ENCODE data around the gene CYB5R4. TPM values are rescaled to one million over a fixed set of nuclear protein-coding genes. Genes with fewer than 3 reads are reported as not detected.

Gene CYB5R4
- total and polyA plus RNA-seq, 10 of the 15 experiments (the other 5 are each of a cell fraction or from before 2014, with no cell fraction given) = 13.4 to 61.1 (median 27.5) TPM

GRCh38 chr6:83870649-83871048, 11.2 kb downstream of the CYB5R4 start:
- H3K79me2 ChIP-seq (ENCODE audit: control insufficient read depth, insufficient read depth, low read length) = no peaks in the 10 kb centered on the region; the same call in none of the 2 replicates
- POLR2A ChIA-PET = interaction anchor here (0.7 to 1.4 kb wide), 2 partner anchors 11 to 155 kb away, joined by 4 to 6 read pairs; partner anchors contain the start of gene CYB5R4
- TF ChIP-seq CUX1 (IDR thresholded peaks at IDR 0.05; ENCODE audit: insufficient replicate concordance, low read depth, low read length) (no peak), TBL1XR1 (IDR thresholded peaks at IDR 0.05; ENCODE audit: low read depth, low read length) (no peak), USF2 (IDR thresholded peaks at IDR 0.05; ENCODE audit: borderline replicate concordance, low read depth, low read length) (no peak), NR2C2 (IDR thresholded peaks at IDR 0.05; ENCODE audit: borderline replicate concordance, control insufficient read depth, insufficient read length, low read depth) (no peak), E2F4 (IDR thresholded peaks at IDR 0.05; ENCODE audit: low read depth, low read length) (no peak), MEF2B (IDR thresholded peaks at IDR 0.05; ENCODE audit: partially characterized antibody, poor library complexity, severe bottlenecking) (no peak), KDM1A (IDR thresholded peaks at IDR 0.05; ENCODE audit: borderline replicate concordance) (no peak), PRDM15 (CRISPR knock-in tag; IDR thresholded peaks at IDR 0.05) (no peak)

More at GRCh38 chr6:83870649-83871048, 11.2 kb downstream of the CYB5R4 start:
- intact Hi-C loops (cut with micrococcal nuclease; ENCODE audit: unreplicated experiment) (no loop called here), in situ Hi-C loops (cut with MboI) (no loop called here)
- ChIA-PET CTCF (interaction anchor here (0.9 to 1.0 kb wide), 2 partner anchors 14 to 358 kb away, joined by 3 to 4 read pairs; no protein-coding TSS in a partner anchor), SMC1A (ENCODE audit: uncharacterized antibody, unreplicated experiment) (interaction anchor here (1.5 to 2.3 kb wide), 2 partner anchors 11 to 23 kb away, joined by 4 to 8 read pairs; partner anchors contain the start of gene CYB5R4), RAD21 (ENCODE audit: unreplicated experiment) (interaction anchor here (0.7 to 1.0 kb wide), 3 partner anchors 18 to 357 kb away, joined by 3 read pairs; no protein-coding TSS in a partner anchor)
- H3K27ac ChIP-seq (ENCODE audit: control insufficient read depth, insufficient read depth) = no peak overlapping the region
- no peaks in the 10 kb centered on the region for H4K20me1 ChIP-seq (ENCODE audit: control insufficient read depth, insufficient read depth)
- H3K9me3 ChIP-seq (replicated peaks; ENCODE audit: control insufficient read depth, insufficient read depth, low read length) = peaks cover 17% of the 10 kb centered on the region
- H3K4me3 ChIP-seq = no peak overlapping the region
- H3K36me3 ChIP-seq (ENCODE audit: control insufficient read depth in 2 of 2, insufficient read depth in 2 of 2, low read length in 1 of 2) = peaks cover 7 to 22% of the 10 kb centered on the region in 2 experiments
- no peaks in the 10 kb centered on the region for H3K4me1 ChIP-seq (ENCODE audit: control insufficient read depth, insufficient read depth, low read length)
- no peaks in the 10 kb centered on the region for H3K27me3 ChIP-seq (replicated peaks in 1 of 2; ENCODE audit: control insufficient read depth in 2 of 2, insufficient read depth in 2 of 2, low read length in 1 of 2)
- H3K4me2 ChIP-seq (ENCODE audit: control insufficient read depth, insufficient read depth) = no peak overlapping the region
- no peak overlapping the region for H2AFZ ChIP-seq (ENCODE audit: control insufficient read depth, low read depth, low read length)
- ATAC-seq (no peak), DNase-seq (ENCODE audit: low read depth, low spot score) (no peak), FAIRE-seq (no peak)
- 95% methylated on average over 1 of the region's 4 CpGs for WGBS (ENCODE audit: insufficient coverage, insufficient replicate concordance, low lambda C conversion rate, missing lambda C conversion rate)
- BruUV-seq (replicated peaks) = no TSS peak
- H3K9ac ChIP-seq (ENCODE audit: control insufficient read depth, insufficient read depth, low read length) = no peak overlapping the region

Measured in GM12878 (cell line).